ENCODE results near the gene RPS26.

Gene RPS26

GRCh38 chr12:56020423-56021184 lies 21.1 kb upstream of the RPS26 start, which contains the start of gene IKZF4:
Gene IKZF4, plus strand, starts transcription at chr12:56021043. Its CDS starts 451 bp downstream, at chr12:56021494.
- peak; percentile 84 for DNase-seq
- TF ChIP-seq CTCF (IDR thresholded peaks at IDR 0.05; ENCODE audit: low read depth, low read length) = no peak
- no peaks in the 10 kb centered on the region for H3K9me3 ChIP-seq (ENCODE audit: severe bottlenecking)
- peak within 1 kb of the TSS; percentile 42 for H3K4me3 ChIP-seq (ENCODE audit: low read depth, low read length)
- no peaks in the 10 kb centered on the region for H3K27me3 ChIP-seq (ENCODE audit: insufficient read depth, low read depth, severe bottlenecking)
- peak within 1 kb of the TSS; percentile 60 for H3K27ac ChIP-seq
- peaks cover 6% of the 10 kb centered on the region for H3K36me3 ChIP-seq

GRCh38 chr12:56021889-56022497 lies 19.7 kb upstream of the RPS26 start:
- Histone ChIP-seq H3K36me3 (peaks cover 13% of the 10 kb centered on the region), H3K27me3 (ENCODE audit: insufficient read depth, low read depth, severe bottlenecking) (no peaks in the 10 kb centered on the region), H3K4me3 (ENCODE audit: low read depth, low read length) (peak overlapping the region; percentile 42), H3K27ac (peak overlapping the region; percentile 60), H3K9me3 (ENCODE audit: severe bottlenecking) (no peaks in the 10 kb centered on the region)
- TF ChIP-seq CTCF (IDR thresholded peaks at IDR 0.05; ENCODE audit: low read depth, low read length) = no peak
- no peak for DNase-seq

GRCh38 chr12:56028511-56029165 lies 13.1 kb upstream of the RPS26 start:
- H3K27ac ChIP-seq = no peak overlapping the region
- no peak for DNase-seq
- no peak overlapping the region for H3K4me3 ChIP-seq (ENCODE audit: low read depth, low read length)
- no peaks in the 10 kb centered on the region for H3K9me3 ChIP-seq (ENCODE audit: severe bottlenecking)
- H3K36me3 ChIP-seq = peaks cover 36% of the 10 kb centered on the region
- no peak for TF ChIP-seq CTCF (IDR thresholded peaks at IDR 0.05; ENCODE audit: low read depth, low read length)
- no peaks in the 10 kb centered on the region for H3K27me3 ChIP-seq (ENCODE audit: insufficient read depth, low read depth, severe bottlenecking)

GRCh38 chr12:56029166-56029519 lies 12.6 kb upstream of the RPS26 start:
- no peak for DNase-seq
- Histone ChIP-seq H3K27ac (no peak overlapping the region), H3K9me3 (ENCODE audit: severe bottlenecking) (no peaks in the 10 kb centered on the region), H3K27me3 (ENCODE audit: insufficient read depth, low read depth, severe bottlenecking) (no peaks in the 10 kb centered on the region), H3K4me3 (ENCODE audit: low read depth, low read length) (no peak overlapping the region), H3K36me3 (peaks cover 41% of the 10 kb centered on the region)
- no peak for TF ChIP-seq CTCF (IDR thresholded peaks at IDR 0.05; ENCODE audit: low read depth, low read length)

- DNase-seq = peak; percentile 59
- Histone ChIP-seq H3K9me3 (ENCODE audit: severe bottlenecking) (no peaks in the 10 kb centered on the region), H3K36me3 (peaks cover 47% of the 10 kb centered on the region), H3K4me3 (ENCODE audit: low read depth, low read length) (no peak overlapping the region), H3K27me3 (ENCODE audit: insufficient read depth, low read depth, severe bottlenecking) (no peaks in the 10 kb centered on the region), H3K27ac (no peak overlapping the region)
- peak; percentile 66 for TF ChIP-seq CTCF (IDR thresholded peaks at IDR 0.05; ENCODE audit: low read depth, low read length)
Observed at GRCh38 chr12:56029666-56030293, 11.9 kb upstream of the RPS26 start.

All from WERI-Rb-1 (cell line).